C4-2B (cell line): Measurements from ENCODE around the gene UGT1A7.
"Not testable (repeated sequence)": the region's sequence is repeated elsewhere in the genome, so short reads cannot be mapped to it uniquely, and the experiment has no call there.

Experiments used
- H3K27ac ChIP-seq: fragments of 450-650 bp; 2 replicates; pipeline ENCODE4 v1.5.1; 2017
- CTCF ChIP-seq: fragments of 450-650 bp; conservative IDR thresholded peaks from 2 replicates; pipeline ENCODE4 v1.5.1; 2017; ENCODE audit warnings: mild to moderate bottlenecking
- ZFX ChIP-seq: fragments of 450-650 bp; IDR thresholded peaks from 2 replicates; pipeline ENCODE4 v1.6.1; 2017

UGT1A7 gene

GRCh38 chr2:233654501-233654900, 27.2 kb upstream of the UGT1A7 start:
- no peak overlapping the region for H3K27ac ChIP-seq
- TF ChIP-seq CTCF, result no peak
- no peak for TF ChIP-seq ZFX

- no peak overlapping the region for H3K27ac ChIP-seq
- TF ChIP-seq ZFX (no peak), CTCF (no peak)
Observed at GRCh38 chr2:233655043-233655442, 26.7 kb upstream of the UGT1A7 start.

- H3K27ac ChIP-seq, result not testable (repeated sequence)
Observed at GRCh38 chr2:233655943-233656342, 25.8 kb upstream of the UGT1A7 start.

GRCh38 chr2:233656443-233656842, 25.3 kb upstream of the UGT1A7 start:
- TF ChIP-seq ZFX, result no peak
- TF ChIP-seq CTCF, result no peak

GRCh38 chr2:233658610-233659009, 23.1 kb upstream of the UGT1A7 start:
- H3K27ac ChIP-seq, result no peak overlapping the region
- TF ChIP-seq ZFX (no peak), CTCF (no peak)

More at GRCh38 chr2:233656443-233656842, 25.3 kb upstream of the UGT1A7 start:
- no peak overlapping the region for H3K27ac ChIP-seq

GRCh38 chr2:233663911-233664310, 17.8 kb upstream of the UGT1A7 start:
- H3K27ac ChIP-seq, result no peak overlapping the region
- TF ChIP-seq CTCF, result no peak

GRCh38 chr2:233668605-233669260, 13.0 kb upstream of the UGT1A7 start:
- H3K27ac ChIP-seq, result no peak overlapping the region
- TF ChIP-seq ZFX, result no peak

- TF ChIP-seq ZFX (no peak), CTCF (no peak)
Observed at GRCh38 chr2:233671290-233672161, 10.2 kb upstream of the UGT1A7 start, which contains the start of gene UGT1A9. TSS of gene UGT1A9 (plus strand) at chr2:233671898. CDS start at chr2:233671935, 37 bp downstream.

More at GRCh38 chr2:233671290-233672161, 10.2 kb upstream of the UGT1A7 start, which contains the start of gene UGT1A9:
- no peak within 1 kb of the TSS for H3K27ac ChIP-seq
